ENCODE results near the gene ABCA10. TPM values are rescaled to one million over a fixed set of nuclear protein-coding genes. Genes with fewer than 3 reads are reported as not detected.
"Not testable (repeated sequence)": the region's sequence is repeated elsewhere in the genome, so short reads cannot be mapped to it uniquely, and the experiment has no call there.

ABCA10 gene
- 0.02 TPM in 1 of 2 replicates, not detected in the other for total RNA-seq (2016; rRNA removed; fragmentation: Illumina TruSeq; extraction: Trizol)
- total RNA-seq (2016; cell fraction: cytosol; rRNA removed; fragmentation: Illumina TruSeq; extraction: Trizol; ENCODE audit: low read depth), result 0.09 TPM in 1 of 2 replicates, not detected in the other
- 0.17 TPM in 1 of 2 replicates, not detected in the other for total RNA-seq (2016; cell fraction: insoluble cytoplasmic fraction; rRNA removed; fragmentation: Illumina TruSeq; extraction: Trizol)
- 0.28 and 0.53 TPM in 2 replicates for total RNA-seq (2016; cell fraction: membrane; rRNA removed; fragmentation: Illumina TruSeq; extraction: Trizol)
- total RNA-seq (2016; cell fraction: nucleus; rRNA removed; fragmentation: Illumina TruSeq; extraction: Trizol), result 0.12 and 0.13 TPM in 2 replicates
- polyA plus RNA-seq (2011; rRNA removed), result 0.08 and 0.12 TPM in 2 replicates
- polyA plus RNA-seq (2011; cell fraction: cytosol; rRNA removed), result not detected in 2 replicates
- polyA plus RNA-seq (2011; cell fraction: nucleus; rRNA removed), result 0.32 and 0.68 TPM in 2 replicates
- 0.27 and 0.56 TPM in 2 replicates for polyA plus RNA-seq (2012)
- polyA plus RNA-seq (2016; cell fraction: cytosol; fragmentation: Illumina TruSeq; extraction: Trizol; ENCODE audit: low read depth), result not detected in 2 replicates
- not detected in 2 replicates for polyA plus RNA-seq (2016; cell fraction: insoluble cytoplasmic fraction; fragmentation: Illumina TruSeq; extraction: Trizol; ENCODE audit: low read depth)
- not detected in 2 replicates for polyA plus RNA-seq (2016; cell fraction: membrane; fragmentation: Illumina TruSeq; extraction: Trizol; ENCODE audit: low read depth)
- polyA plus RNA-seq (2016; cell fraction: nucleus; fragmentation: Illumina TruSeq; extraction: Trizol; ENCODE audit: insufficient read depth, low read depth), result 0.21 and 0.51 TPM in 2 replicates
- polyA minus RNA-seq (2011; rRNA and poly(A)+ RNA removed; ENCODE audit: low replicate concordance), result 0.14 and 0.19 TPM in 2 replicates
- not detected in 2 replicates for polyA minus RNA-seq (2011; cell fraction: cytosol; rRNA and poly(A)+ RNA removed)
- 1.2 and 1.5 TPM in 2 replicates for polyA minus RNA-seq (2011; cell fraction: nucleus; rRNA and poly(A)+ RNA removed)
- Bru-seq, nascent RNA, result percentile 33 among the genes with signal in this experiment
- percentile 33 among the genes with signal in this experiment for BruChase-seq, experiment 1, labeled RNA remaining after a 6-hour chase
- BruChase-seq, experiment 2, labeled RNA remaining after a 2-hour chase, result percentile 41 among the genes with signal in this experiment
- long read RNA-seq, experiment 1, result 0 reads
- long read RNA-seq, experiment 2, result 0 reads

DNA sequence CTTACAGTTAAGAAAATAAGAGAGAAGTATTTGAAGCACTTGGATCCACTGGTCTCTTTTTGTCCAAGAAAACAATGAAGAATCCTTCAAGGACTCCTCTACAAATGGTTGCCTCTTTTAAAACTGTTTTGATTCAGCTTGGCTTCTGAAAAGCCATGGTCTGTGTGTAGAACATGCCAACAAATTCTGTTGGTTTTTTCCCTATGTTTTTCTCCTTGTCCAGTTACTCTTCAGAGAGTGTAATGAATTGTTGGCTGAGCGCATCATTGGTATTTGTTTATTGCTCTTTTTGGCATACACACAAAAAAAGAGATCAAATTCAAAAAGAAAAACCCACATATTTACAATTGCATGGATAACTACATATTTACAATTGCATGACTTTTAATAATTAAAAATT lies at the start of gene ABCA10:
TSS of gene ABCA10 (minus strand) at position 249 of the 400 bp plus-strand sequence. CDS start 3,466 bp downstream, outside the sequence.
- in situ Hi-C loops (cut with HindIII; ENCODE audit: extremely low pct_ligation_motif_present, low pct_unique_long_range_greater_than_20kb) (no loop called here), intact Hi-C loops (cut with micrococcal nuclease; ENCODE audit: unreplicated experiment) (loop anchor here (10.0 kb wide), 1 partner anchor 1286 kb away; no protein-coding TSS in a partner anchor)
- ATAC-seq (no peak), FAIRE-seq (no peak), DNase-seq (ENCODE audit: low spot score) (no peak)
- no peak within 1 kb of the TSS for H3K4me2 ChIP-seq (ENCODE audit: low read depth, low read length)
- H3K27ac ChIP-seq (ENCODE audit: extremely low read length, insufficient read depth, low read length), result no peak within 1 kb of the TSS
- ChIA-PET POLR2A (no interaction called here), CTCF (ENCODE audit: low intra/inter-chr PET ratio, low total read pairs) (no interaction called here)
- WGBS (ENCODE audit: low lambda C conversion rate), result 96% methylated on average over 1 of the region's 1 CpG
- H3K9me3 ChIP-seq (ENCODE audit: low read length), result peaks cover 11% of the 10 kb centered on the region
- TF ChIP-seq ATF7-NPFF (CRISPR knock-in tag; IDR thresholded peaks at IDR 0.05; ENCODE audit: low read depth) (no peak), KLF11 (CRISPR knock-in tag; IDR thresholded peaks at IDR 0.05) (no peak), HDAC2 (CRISPR knock-in tag; IDR thresholded peaks at IDR 0.05) (no peak), REPIN1 (CRISPR knock-in tag; IDR thresholded peaks at IDR 0.05; ENCODE audit: borderline replicate concordance, low read depth) (no peak), ADNP (CRISPR knock-in tag; IDR thresholded peaks at IDR 0.05) (no peak), GLMP (CRISPR knock-in tag; IDR thresholded peaks at IDR 0.05; ENCODE audit: borderline replicate concordance) (no peak), TRIM24 (CRISPR knock-in tag; IDR thresholded peaks at IDR 0.05) (no peak), MTA1 (CRISPR knock-in tag; IDR thresholded peaks at IDR 0.05; ENCODE audit: borderline replicate concordance) (no peak), ZNF333 (CRISPR knock-in tag; IDR thresholded peaks at IDR 0.05; ENCODE audit: borderline replicate concordance) (no peak)
- no peaks in the 10 kb centered on the region for H3K36me3 ChIP-seq (replicated peaks in 1 of 2; ENCODE audit: control insufficient read depth in 1 of 2, insufficient read depth in 2 of 2, low read length in 2 of 2)
- H2AFZ ChIP-seq (ENCODE audit: low read length), result no peak within 1 kb of the TSS
- H3K27me3 ChIP-seq (ENCODE audit: control insufficient read depth in 1 of 2, insufficient read depth in 2 of 2, low read length in 2 of 2), result no peaks in the 10 kb centered on the region
- no peaks in the 10 kb centered on the region for H4K20me1 ChIP-seq (ENCODE audit: insufficient read depth, low read length)
- no peak within 1 kb of the TSS for H3K9ac ChIP-seq (ENCODE audit: insufficient read depth, low read depth, low read length)
- H3K4me1 ChIP-seq (ENCODE audit: insufficient read depth, low read length), result peaks cover 9% of the 10 kb centered on the region
- no TSS peak for BruUV-seq (replicated peaks)
- no peak within 1 kb of the TSS for H3K4me3 ChIP-seq (replicated peaks in 1 of 3; ENCODE audit: insufficient read depth in 1 of 3, low read depth in 2 of 3, low read length in 3 of 3)
- H3K79me2 ChIP-seq (ENCODE audit: insufficient read depth, low read length), result no peaks in the 10 kb centered on the region

DNA sequence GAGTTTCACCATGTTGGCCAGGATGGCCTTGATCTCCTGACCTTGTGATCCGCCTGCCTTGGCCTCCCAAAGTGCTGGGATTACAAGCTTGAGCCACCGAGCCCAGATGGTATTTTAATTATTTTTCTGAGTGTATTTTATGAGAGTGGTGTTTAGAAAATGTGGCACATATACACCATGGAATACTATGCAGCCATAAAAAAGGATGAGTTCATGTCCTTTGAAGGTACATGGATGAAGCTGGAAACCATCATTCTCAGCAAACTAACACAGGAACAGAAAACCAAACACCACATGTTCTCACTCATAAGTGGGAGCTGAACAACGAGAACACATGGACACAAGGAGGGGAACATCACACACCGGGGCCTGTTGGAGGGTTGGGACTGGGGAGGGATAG lies 47.7 kb upstream of the ABCA10 start:
- DNase-seq (ENCODE audit: low spot score); H3K36me3 ChIP-seq (replicated peaks in 1 of 2; ENCODE audit: control insufficient read depth in 1 of 2, insufficient read depth in 2 of 2, low read length in 2 of 2): not testable (repeated sequence)

More for the DNA sequence above, 47.7 kb upstream of the ABCA10 start:
- H3K27me3 ChIP-seq (ENCODE audit: control insufficient read depth in 1 of 2, insufficient read depth in 2 of 2, low read length in 2 of 2); H3K4me1 ChIP-seq (ENCODE audit: insufficient read depth, low read length); H3K9me3 ChIP-seq (ENCODE audit: low read length); in situ Hi-C loops (cut with HindIII; ENCODE audit: extremely low pct_ligation_motif_present, low pct_unique_long_range_greater_than_20kb); H3K27ac ChIP-seq (ENCODE audit: extremely low read length, insufficient read depth, low read length); FAIRE-seq; POLR2A ChIA-PET; H4K20me1 ChIP-seq (ENCODE audit: insufficient read depth, low read length); H3K9ac ChIP-seq (ENCODE audit: insufficient read depth, low read depth, low read length); H2AFZ ChIP-seq (ENCODE audit: low read length); H3K4me2 ChIP-seq (ENCODE audit: low read depth, low read length); BruUV-seq (replicated peaks); H3K79me2 ChIP-seq (ENCODE audit: insufficient read depth, low read length); ATAC-seq; CTCF ChIA-PET (ENCODE audit: low intra/inter-chr PET ratio, low total read pairs); H3K4me3 ChIP-seq (replicated peaks in 1 of 3; ENCODE audit: insufficient read depth in 1 of 3, low read depth in 2 of 3, low read length in 3 of 3); intact Hi-C loops (cut with micrococcal nuclease; ENCODE audit: unreplicated experiment): not testable (repeated sequence)
- WGBS (ENCODE audit: low lambda C conversion rate), result 94% methylated on average over 4 of the region's 4 CpGs
